H9 (cell line): ENCODE measurements around the gene MYOM1. TPM values are rescaled to one million over a fixed set of nuclear protein-coding genes. Genes with fewer than 3 reads are reported as not detected.
A peak's percentile ranks its signal among the peaks of the same experiment; 100 is the strongest.

Experiments
- DNase-seq: peaks from one replicate; pipeline ENCODE4 v3.0.0-alpha.2; 2017
- H2AFZ ChIP-seq: one replicate; pipeline ENCODE4 v1.6.1; 2013; ENCODE audit warnings: mild to moderate bottlenecking, low read length, control low read depth, moderate library complexity
- H2AK5ac ChIP-seq: 2 replicates; pipeline ENCODE4 v1.6.1; 2013; ENCODE audit warnings: low read length, control low read depth, mixed read lengths; ENCODE audit not compliant: insufficient read length
- H2BK120ac ChIP-seq: one replicate; pipeline ENCODE4 v1.6.1; 2013; ENCODE audit warnings: low read depth, mild to moderate bottlenecking, low read length, control low read depth, inconsistent platforms; ENCODE audit not compliant: poor library complexity, severe bottlenecking
- H2BK12ac ChIP-seq: 2 replicates; pipeline ENCODE4 v1.6.1; 2013; ENCODE audit warnings: low read length, control low read depth, mixed read lengths, low read depth; ENCODE audit not compliant: insufficient read length
- H2BK15ac ChIP-seq: 2 replicates; pipeline ENCODE4 v1.6.1; 2013; ENCODE audit warnings: low read depth, low read length, control low read depth
- H2BK20ac ChIP-seq: one replicate; pipeline ENCODE4 v1.6.1; 2013; ENCODE audit warnings: low read depth, mild to moderate bottlenecking, low read length, control low read depth, inconsistent platforms; ENCODE audit not compliant: poor library complexity, severe bottlenecking
- H2BK5ac ChIP-seq: 2 replicates; pipeline ENCODE4 v1.6.1; 2013; ENCODE audit warnings: low read length, control low read depth, mixed read lengths; ENCODE audit not compliant: insufficient read length
- H3K14ac ChIP-seq: 2 replicates; pipeline ENCODE4 v1.6.1; 2013; ENCODE audit warnings: low read length, control low read depth; ENCODE audit not compliant: insufficient read depth
- H3K18ac ChIP-seq: 2 replicates; pipeline ENCODE4 v1.6.1; 2013; ENCODE audit warnings: low read depth, mild to moderate bottlenecking, mixed read lengths, low read length, control low read depth; ENCODE audit not compliant: insufficient read length
- H3K23ac ChIP-seq: 2 replicates; pipeline ENCODE4 v1.6.1; 2013; ENCODE audit warnings: low read length, control low read depth, mixed read lengths, low read depth; ENCODE audit not compliant: insufficient read length
- H3K23me2 ChIP-seq: 2 replicates; pipeline ENCODE4 v1.6.1; 2013; ENCODE audit warnings: low read depth, mild to moderate bottlenecking, mixed read lengths, low read length, control low read depth; ENCODE audit not compliant: insufficient read length, poor library complexity, severe bottlenecking
- H3K27ac ChIP-seq: 2 replicates; pipeline ENCODE4 v1.5.1; 2013; ENCODE audit warnings: low read length, control low read depth, mixed read lengths, low read depth; ENCODE audit not compliant: insufficient read length
- H3K27me3 ChIP-seq: 2 replicates; pipeline ENCODE4 v1.6.1; 2013; ENCODE audit warnings: low read length, control low read depth, inconsistent platforms; ENCODE audit not compliant: insufficient read depth
- H3K4ac ChIP-seq: 2 replicates; pipeline ENCODE4 v1.6.1; 2013; ENCODE audit warnings: low read depth, mild to moderate bottlenecking, control low read depth, inconsistent platforms, low read length, moderate library complexity
- H3K4me1 ChIP-seq: 2 replicates; pipeline ENCODE4 v1.6.1; 2013; ENCODE audit warnings: low read length, control low read depth, inconsistent platforms; ENCODE audit not compliant: insufficient read depth
- H3K4me2 ChIP-seq: 2 replicates; pipeline ENCODE4 v1.6.1; 2013; ENCODE audit warnings: low read length, control low read depth, mixed read lengths; ENCODE audit not compliant: insufficient read length, insufficient read depth
- H3K56ac ChIP-seq: 2 replicates; pipeline ENCODE4 v1.6.1; 2013; ENCODE audit warnings: low read depth, mild to moderate bottlenecking, mixed read lengths, low read length, control low read depth; ENCODE audit not compliant: insufficient read length
- H3K79me1 ChIP-seq: 2 replicates; pipeline ENCODE4 v1.6.1; 2013; ENCODE audit warnings: low read depth, mild to moderate bottlenecking, moderate library complexity, low read length, control low read depth, inconsistent platforms; ENCODE audit not compliant: insufficient read depth, poor library complexity, severe bottlenecking
- H3K79me2 ChIP-seq: 2 replicates; pipeline ENCODE4 v1.6.1; 2013; ENCODE audit warnings: low read length, control low read depth, inconsistent platforms; ENCODE audit not compliant: insufficient read depth
- H3K9ac ChIP-seq: 2 replicates; pipeline ENCODE4 v1.6.1; 2013; ENCODE audit warnings: low read length, control low read depth, mixed read lengths; ENCODE audit not compliant: insufficient read length; ENCODE audit errors: extremely low read depth
- H3K9me3 ChIP-seq: one replicate; pipeline ENCODE4 v1.6.1; 2013; ENCODE audit warnings: low read depth, low read length, inconsistent platforms; ENCODE audit not compliant: control insufficient read depth
- H3T11ph ChIP-seq: one replicate; pipeline ENCODE4 v1.6.1; 2013; ENCODE audit warnings: mild to moderate bottlenecking, low read length, control low read depth, inconsistent platforms
- H4K20me1 ChIP-seq: one replicate; pipeline ENCODE4 v1.6.1; 2013; ENCODE audit not compliant: control insufficient read depth, insufficient read length, insufficient read depth
- H4K5ac ChIP-seq: 2 replicates; pipeline ENCODE4 v1.6.1; 2013; ENCODE audit warnings: low read depth, mild to moderate bottlenecking, mixed read lengths, low read length, control low read depth; ENCODE audit not compliant: insufficient read length
- H4K8ac ChIP-seq: replicated peaks from 2 replicates; pipeline ENCODE4 v1.6.1; 2013; ENCODE audit warnings: low read length, control low read depth, mixed read lengths, low read depth; ENCODE audit not compliant: insufficient read length
- H4K91ac ChIP-seq: 2 replicates; pipeline ENCODE4 v1.6.1; 2013; ENCODE audit warnings: low read depth, mild to moderate bottlenecking, moderate library complexity, mixed read lengths, low read length, control low read depth; ENCODE audit not compliant: insufficient read length
- H3K27ac Mint-ChIP-seq, 3 experiments: 2 replicates in 2 of 3; 3 replicates in 1 of 3; pipeline ENCODE4 v1.8.0; 2020 to 2021; ENCODE audit warnings: mixed read lengths in 3 of 3, mild to moderate bottlenecking in 1 of 3, moderate library complexity in 1 of 3
- H3K27me3 Mint-ChIP-seq: 2 replicates; pipeline ENCODE4 v1.8.0; 2021; ENCODE audit warnings: low read depth, mild to moderate bottlenecking, moderate library complexity, mixed read lengths
- H3K36me3 Mint-ChIP-seq, 3 experiments: 2 replicates in 2 of 3; 3 replicates in 1 of 3; pipeline ENCODE4 v1.8.0; 2020 to 2021; ENCODE audit warnings: low read depth in 3 of 3, mixed read lengths in 3 of 3; ENCODE audit not compliant: insufficient read depth in 1 of 3
- H3K4me1 Mint-ChIP-seq, 2 experiments: 2 replicates each; pipeline ENCODE4 v1.8.0; 2020; ENCODE audit warnings: mixed read lengths in 2 of 2
- H3K4me3 Mint-ChIP-seq, 2 experiments: 2 replicates in 1 of 2; 3 replicates in 1 of 2; pipeline ENCODE4 v1.8.0; 2020 to 2021; ENCODE audit warnings: mild to moderate bottlenecking in 2 of 2, mixed read lengths in 2 of 2, moderate library complexity in 1 of 2
- H3K9me3 Mint-ChIP-seq, 2 experiments: 2 replicates in 1 of 2; 3 replicates in 1 of 2; pipeline ENCODE4 v1.8.0; 2020; ENCODE audit warnings: mild to moderate bottlenecking in 2 of 2, mixed read lengths in 2 of 2, moderate library complexity in 1 of 2
- WGBS: extraction: QIAGEN DNeasy Blood & Tissue Kit; methylation state at CpG from one replicate; pipeline ENCODE4 v1.1.7; 2013; ENCODE audit warnings: missing lambda C conversion rate, low lambda C conversion rate, mixed read lengths; ENCODE audit not compliant: insufficient read length; ENCODE audit errors: extremely low coverage; 5-methylcytosine and 5-hydroxymethylcytosine counted together
- total RNA-seq: library from RNA; stranded (reverse); gene quantifications from 2 replicates; pipeline ENCODE4 v1.2.1, GENCODE V29; 2021
- TF ChIP-seq, protein P1 (sequence below): fragments of 200-600 bp; sonication (generic); conservative IDR thresholded peaks from 3 replicates; pipeline ENCODE4 v1.8.0; 2021; ENCODE audit warnings: antibody characterized with exemption, mild to moderate bottlenecking

The MYOM1 gene
- total RNA-seq, 1 experiment from 2014 or later: 0.17 TPM

DNA sequence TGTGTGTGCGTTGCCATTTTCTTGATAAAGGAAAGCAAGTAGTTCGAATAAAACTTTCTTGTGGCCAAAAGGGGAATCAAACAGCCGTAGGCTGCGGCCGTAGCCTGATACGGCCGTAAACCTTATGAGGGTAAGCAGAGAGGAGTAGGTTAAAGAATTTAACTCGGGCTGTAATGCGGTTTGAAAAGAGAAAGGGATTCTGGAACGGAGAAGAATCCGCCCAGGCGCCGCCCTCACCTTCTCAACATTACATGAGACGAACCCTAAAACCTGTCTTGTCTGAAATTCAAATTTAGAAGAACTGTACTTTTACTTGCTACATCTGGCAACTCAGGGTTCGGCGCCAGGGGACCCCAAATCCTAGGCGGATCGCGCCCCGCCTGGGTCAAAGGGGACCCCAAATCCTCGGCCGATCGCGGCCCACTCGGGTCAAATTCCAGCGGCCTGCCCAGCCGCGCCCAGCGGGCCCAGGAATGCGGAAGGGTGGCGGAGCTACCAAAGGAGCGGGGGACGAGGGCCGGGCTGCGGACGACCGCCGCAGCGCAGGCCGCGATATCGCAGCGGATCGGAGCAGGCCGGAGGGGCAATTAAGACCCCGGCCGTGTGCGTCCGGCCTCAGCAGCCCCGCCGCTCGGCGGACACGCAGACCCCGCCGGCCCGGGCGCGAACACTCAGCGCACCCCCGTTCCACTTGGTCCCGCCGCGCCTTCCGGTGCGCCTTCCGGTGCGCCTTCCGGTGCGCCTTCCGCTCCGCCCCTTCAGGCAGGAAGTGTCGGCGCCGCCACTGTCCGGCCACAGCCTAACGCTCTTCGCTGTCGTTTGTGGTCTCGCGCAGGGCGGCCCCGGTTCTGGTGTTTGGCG, 41.8 kb upstream of the MYOM1 start, which contains the start of gene MYL12B:
Gene MYL12B (plus strand): TSS at position 761 of the 861 bp plus-strand sequence. CDS start 10,766 bp downstream, outside the sequence.
- Histone ChIP-seq H2BK120ac (no peak within 1 kb of the TSS), H3K9ac (peak within 1 kb of the TSS; percentile 93), H2BK5ac (peak within 1 kb of the TSS; percentile 37), H3T11ph (no peak within 1 kb of the TSS), H3K27me3 (no peaks in the 10 kb centered on the region), H2BK15ac (no peak within 1 kb of the TSS), H3K79me1 (no peaks in the 10 kb centered on the region), H4K5ac (no peak within 1 kb of the TSS), H3K23me2 (peaks cover 4% of the 10 kb centered on the region), H3K9me3 (no peaks in the 10 kb centered on the region), H3K79me2 (peaks cover 34% of the 10 kb centered on the region), H3K4me2 (peak within 1 kb of the TSS; percentile 70), H3K14ac (peak within 1 kb of the TSS; percentile 99), H2AK5ac (no peak within 1 kb of the TSS), H2BK20ac (no peak within 1 kb of the TSS), H4K8ac (no peak within 1 kb of the TSS), H3K23ac (no peak within 1 kb of the TSS), H3K56ac (no peak within 1 kb of the TSS), H3K4ac (no peak within 1 kb of the TSS), H2AFZ (no peak within 1 kb of the TSS), H3K27ac (peak within 1 kb of the TSS; percentile 77), H4K91ac (no peak within 1 kb of the TSS), H3K18ac (peak within 1 kb of the TSS; percentile 98), H4K20me1 (no peaks in the 10 kb centered on the region), H3K4me1 (peaks cover 6% of the 10 kb centered on the region; the same call in 1 of the 2 replicates), H2BK12ac (no peak within 1 kb of the TSS)
- Mint-ChIP-seq H3K27ac (peak within 1 kb of the TSS; percentile 98 to 99 (median 99)), H3K4me1 (peaks cover 50 to 58% of the 10 kb centered on the region in 2 experiments), H3K27me3 (no peaks in the 10 kb centered on the region), H3K36me3 (peaks cover 7 to 14% (median 12%) of the 10 kb centered on the region in 3 experiments; a peak in 5 of 7 replicates), H3K9me3 (no peaks in the 10 kb centered on the region; a peak in 2 of 5 replicates), H3K4me3 (peak within 1 kb of the TSS; percentile 80 to 90)
- TF ChIP-seq, protein P1, sequence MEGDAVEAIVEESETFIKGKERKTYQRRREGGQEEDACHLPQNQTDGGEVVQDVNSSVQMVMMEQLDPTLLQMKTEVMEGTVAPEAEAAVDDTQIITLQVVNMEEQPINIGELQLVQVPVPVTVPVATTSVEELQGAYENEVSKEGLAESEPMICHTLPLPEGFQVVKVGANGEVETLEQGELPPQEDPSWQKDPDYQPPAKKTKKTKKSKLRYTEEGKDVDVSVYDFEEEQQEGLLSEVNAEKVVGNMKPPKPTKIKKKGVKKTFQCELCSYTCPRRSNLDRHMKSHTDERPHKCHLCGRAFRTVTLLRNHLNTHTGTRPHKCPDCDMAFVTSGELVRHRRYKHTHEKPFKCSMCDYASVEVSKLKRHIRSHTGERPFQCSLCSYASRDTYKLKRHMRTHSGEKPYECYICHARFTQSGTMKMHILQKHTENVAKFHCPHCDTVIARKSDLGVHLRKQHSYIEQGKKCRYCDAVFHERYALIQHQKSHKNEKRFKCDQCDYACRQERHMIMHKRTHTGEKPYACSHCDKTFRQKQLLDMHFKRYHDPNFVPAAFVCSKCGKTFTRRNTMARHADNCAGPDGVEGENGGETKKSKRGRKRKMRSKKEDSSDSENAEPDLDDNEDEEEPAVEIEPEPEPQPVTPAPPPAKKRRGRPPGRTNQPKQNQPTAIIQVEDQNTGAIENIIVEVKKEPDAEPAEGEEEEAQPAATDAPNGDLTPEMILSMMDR: no peak
- no CpG with 5 or more reads among the region's 84 CpGs for WGBS
- DNase-seq: peak; percentile 83
